SH-SY5Y (cell line): ENCODE data around the gene KLHL26.

Experiments
- GATA2 ChIP-seq: IDR thresholded peaks from 2 replicates; pipeline ENCODE4 v1.6.1; 2011; ENCODE audit warnings: mild to moderate bottlenecking, low read depth, low read length
- GATA3 ChIP-seq: IDR thresholded peaks from 2 replicates; pipeline ENCODE4 v1.6.1; 2011; ENCODE audit warnings: low read depth, mild to moderate bottlenecking, low read length, moderate library complexity

DNA sequence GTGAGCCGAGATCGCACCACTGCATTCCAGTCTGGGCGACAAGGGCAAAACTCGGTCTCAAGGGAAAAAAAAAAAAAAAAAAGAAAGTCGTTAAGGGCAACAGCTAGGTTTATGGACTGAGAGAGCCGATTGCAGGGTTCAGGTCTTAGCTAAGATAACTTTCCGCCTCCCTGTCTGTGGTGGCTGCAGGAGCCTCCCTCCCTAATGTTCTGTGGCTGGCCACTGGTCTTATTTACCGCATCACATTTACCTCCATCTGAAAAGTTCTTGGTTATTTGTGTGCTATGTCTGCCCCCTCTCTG is 45.9 kb downstream of the KLHL26 start:
- TF ChIP-seq GATA3 (no peak), GATA2 (no peak)
